Liver (tissue), 9 donors: ENCODE measurements around the gene ZNF664. TPM values are rescaled to one million over a fixed set of nuclear protein-coding genes. Genes with fewer than 3 reads are reported as not detected.

Experiments used
- DNase-seq: peaks from one replicate; pipeline ENCODE4 v3.0.0-alpha.2; 2017; ENCODE audit warnings: low spot score
- H3K27ac ChIP-seq, 2 donors: one replicate each; pipeline ENCODE4 v1.7.0; 2013; ENCODE audit warnings: inconsistent platforms in 2 of 2, low read length in 2 of 2, control low read depth in 1 of 2, low read depth in 1 of 2, mild to moderate bottlenecking in 1 of 2
- H3K27me3 ChIP-seq, 4 donors: one replicate each; pipeline versions ENCODE4 v1.6.1 to v1.7.0; 2013; ENCODE audit warnings: low read length in 3 of 4, inconsistent platforms in 1 of 4, mild to moderate bottlenecking in 1 of 4, moderate library complexity in 1 of 4; ENCODE audit not compliant: control insufficient read depth in 4 of 4, insufficient read depth in 4 of 4
- H3K36me3 ChIP-seq, 4 donors: one replicate each; pipeline versions ENCODE4 v1.6.1 to v1.7.0; 2013; ENCODE audit warnings: low read length in 3 of 4, mild to moderate bottlenecking in 3 of 4, low read depth in 1 of 4, moderate library complexity in 1 of 4; ENCODE audit not compliant: control insufficient read depth in 4 of 4, insufficient read depth in 3 of 4
- H3K4me1 ChIP-seq, 4 donors: one replicate each; pipeline versions ENCODE4 v1.6.1 to v1.7.0; 2013; ENCODE audit warnings: low read length in 3 of 4, mild to moderate bottlenecking in 3 of 4, moderate library complexity in 1 of 4; ENCODE audit not compliant: control insufficient read depth in 4 of 4, insufficient read depth in 4 of 4
- H3K4me3 ChIP-seq, 3 donors: one replicate each; pipeline versions ENCODE4 v1.6.1 to v1.7.0; 2013; ENCODE audit warnings: low read length in 3 of 3, control low read depth in 1 of 3, low read depth in 1 of 3, mild to moderate bottlenecking in 1 of 3
- H3K9ac ChIP-seq, 2 donors: one replicate each; pipeline ENCODE4 v1.7.0; 2013; ENCODE audit warnings: low read length in 2 of 2, mild to moderate bottlenecking in 2 of 2, moderate library complexity in 2 of 2, control low read depth in 1 of 2, low read depth in 1 of 2
- H3K9me3 ChIP-seq, 4 donors: one replicate each; pipeline versions ENCODE4 v1.6.1 to v1.7.0; 2013; ENCODE audit warnings: low read length in 3 of 4; ENCODE audit not compliant: control insufficient read depth in 4 of 4
- ATF3 ChIP-seq: IDR thresholded peaks from 2 replicates; pipeline ENCODE4 v1.6.1; 2016; ENCODE audit warnings: antibody characterized with exemption
- CTCF ChIP-seq: fragments of 150-350 bp; IDR thresholded peaks from 2 replicates; pipeline ENCODE4 v1.5.1; 2017; ENCODE audit warnings: improper control_type of control experiment, low read depth, low read length; ENCODE audit not compliant: missing input control
- EGR1 ChIP-seq, 2 donors: IDR thresholded peaks; 2 replicates each; pipeline ENCODE4 v1.6.1; 2016 to 2018; ENCODE audit warnings: antibody characterized with exemption in 2 of 2, low read depth in 2 of 2
- FOXA1 ChIP-seq: IDR thresholded peaks from 2 replicates; pipeline ENCODE4 v1.6.1; 2016; ENCODE audit warnings: antibody characterized with exemption
- FOXA2 ChIP-seq: IDR thresholded peaks from 2 replicates; pipeline ENCODE4 v1.6.1; 2016; ENCODE audit warnings: antibody characterized with exemption
- GABPA ChIP-seq, 2 donors: IDR thresholded peaks in 1 of 2; conservative IDR thresholded peaks in 1 of 2; 2 replicates each; pipeline ENCODE4 v1.6.1; 2016; ENCODE audit warnings: antibody characterized with exemption in 2 of 2, mild to moderate bottlenecking in 1 of 2, moderate library complexity in 1 of 2
- HNF4A ChIP-seq, 2 donors: conservative IDR thresholded peaks; 2 replicates each; pipeline ENCODE4 v1.6.1; 2016; ENCODE audit warnings: antibody characterized with exemption in 2 of 2, mild to moderate bottlenecking in 2 of 2
- HNF4G ChIP-seq: IDR thresholded peaks from 2 replicates; pipeline ENCODE4 v1.6.1; 2016; ENCODE audit warnings: antibody characterized with exemption
- JUND ChIP-seq, 2 donors: IDR thresholded peaks; 2 replicates each; pipeline ENCODE4 v1.6.1; 2016; ENCODE audit warnings: antibody characterized with exemption in 2 of 2
- MAX ChIP-seq: IDR thresholded peaks from 2 replicates; pipeline ENCODE4 v1.6.1; 2016; ENCODE audit warnings: antibody characterized with exemption
- RAD21 ChIP-seq, 2 donors: IDR thresholded peaks; 2 replicates each; pipeline ENCODE4 v1.6.1; 2016; ENCODE audit warnings: antibody characterized with exemption in 2 of 2, mild to moderate bottlenecking in 2 of 2
- REST ChIP-seq: IDR thresholded peaks from 2 replicates; pipeline ENCODE4 v1.6.1; 2016; ENCODE audit warnings: antibody characterized with exemption, mild to moderate bottlenecking
- RXRA ChIP-seq, 2 donors: IDR thresholded peaks; 2 replicates each; pipeline ENCODE4 v1.6.1; 2017 to 2018; ENCODE audit warnings: antibody characterized with exemption in 2 of 2, mild to moderate bottlenecking in 1 of 2
- SP1 ChIP-seq: IDR thresholded peaks from 2 replicates; pipeline ENCODE4 v1.6.1; 2018; ENCODE audit warnings: antibody characterized with exemption, mild to moderate bottlenecking
- TAF1 ChIP-seq: conservative IDR thresholded peaks from 2 replicates; pipeline ENCODE4 v1.6.1; 2016; ENCODE audit warnings: antibody characterized with exemption, mild to moderate bottlenecking
- YY1 ChIP-seq: IDR thresholded peaks from 2 replicates; pipeline ENCODE4 v1.6.1; 2016; ENCODE audit warnings: antibody characterized with exemption, mild to moderate bottlenecking
- ZBTB33 ChIP-seq: IDR thresholded peaks from 2 replicates; pipeline ENCODE4 v1.6.1; 2016; ENCODE audit warnings: antibody characterized with exemption
- WGBS: extraction: QIAGEN DNeasy Blood & Tissue Kit; methylation state at CpG from one replicate; pipeline ENCODE4 v1.1.7; 2013; 5-methylcytosine and 5-hydroxymethylcytosine counted together
- polyA plus RNA-seq, 2 donors: library from polyadenylated mRNA; stranded (reverse) in 1 of 2; unstranded in 1 of 2; fragments of 200-250 nt in 1 of 2; fragments of >200 nt in 1 of 2; fragmentation: Nextera tagmentation in 1 of 2; extraction: Ambion mirVana in 1 of 2; gene quantifications; one replicate each; pipeline versions ENCODE4 v1.2.1 to v1.2.3, GENCODE V29; 2013 to 2015
- total RNA-seq, 2 donors: library from RNA; depleted of rRNA; stranded (reverse); fragments of >200 nt; gene quantifications; one replicate each; pipeline ENCODE4 v1.2.3, GENCODE V29; 2014
- donor health status: healthy.
- donor health status: healthy.
- donor health status: healthy.
- donor health status: healthy.
- donor health status: healthy.

The ZNF664 gene
- total and polyA plus RNA-seq, 4 donors: 7.2 to 40.3 (median 29.6) TPM

GRCh38 chr12:123952037-123952436, 21.0 kb upstream of the ZNF664 start:
- TF ChIP-seq EGR1 (IDR thresholded peaks at IDR 0.05; ENCODE audit: low read depth in 2 of 2) (no peak), ATF3 (no peak), ZBTB33 (no peak), YY1 (no peak), FOXA2 (no peak), CTCF (no peak), RAD21 (IDR thresholded peaks at IDR 0.05) (no peak), JUND (IDR thresholded peaks at IDR 0.05) (no peak), FOXA1 (no peak), HNF4G (no peak)
- peaks cover 7 to 21% (median 17%) of the 10 kb centered on the region in 4 donors for H3K4me1 ChIP-seq
- H3K36me3 ChIP-seq: no peaks in the 10 kb centered on the region
- 69% methylated on average over 2 of the region's 2 CpGs for WGBS
- H3K4me3 ChIP-seq: no peak overlapping the region
- no peak for DNase-seq
- H3K27me3 ChIP-seq: no peaks in the 10 kb centered on the region
- H3K9ac ChIP-seq: no peak overlapping the region
- H3K9me3 ChIP-seq: no peaks in the 10 kb centered on the region
- no peak overlapping the region for H3K27ac ChIP-seq

GRCh38 chr12:123954647-123955350, 18.2 kb upstream of the ZNF664 start:
- Histone ChIP-seq H3K9me3 (no peaks in the 10 kb centered on the region), H3K4me1 (peaks cover 3 to 5% (median 4%) of the 10 kb centered on the region in 4 donors), H3K9ac (no peak overlapping the region), H3K36me3 (no peaks in the 10 kb centered on the region), H3K27me3 (no peaks in the 10 kb centered on the region), H3K27ac (no peak overlapping the region), H3K4me3 (no peak overlapping the region)
- DNase-seq: no peak
- 94% methylated on average over 10 of the region's 10 CpGs for WGBS
- TF ChIP-seq FOXA2: no peak
- TF ChIP-seq TAF1: no peak
- no peak for TF ChIP-seq MAX
- no peak for TF ChIP-seq REST
- no peak for TF ChIP-seq SP1
- no peak for TF ChIP-seq RXRA (IDR thresholded peaks at IDR 0.05)
- no peak for TF ChIP-seq GABPA (IDR thresholded peaks at IDR 0.05 in 1 of 2, conservative IDR thresholded peaks at IDR 0.05 in 1 of 2)
- TF ChIP-seq HNF4A (conservative IDR thresholded peaks at IDR 0.05): no peak
- TF ChIP-seq RAD21 (IDR thresholded peaks at IDR 0.05): no peak
- no peak for TF ChIP-seq FOXA1
- TF ChIP-seq HNF4G: no peak
- TF ChIP-seq EGR1 (IDR thresholded peaks at IDR 0.05; ENCODE audit: low read depth in 2 of 2): no peak
- no peak for TF ChIP-seq CTCF
- TF ChIP-seq YY1: no peak
- TF ChIP-seq JUND (IDR thresholded peaks at IDR 0.05): no peak
